Smooth muscle cell (in vitro differentiated cells): ENCODE results near the gene LCT. TPM values are rescaled to one million over a fixed set of nuclear protein-coding genes. Genes with fewer than 3 reads are reported as not detected.

ENCODE experiments used
- DNase-seq: peaks from one replicate; lab custom pipeline; 2025; ENCODE audit not compliant: unreplicated experiment; lab: John Stamatoyannopoulos, UW
- H2AFZ ChIP-seq: fragments of 200-600 bp; sonication (generic); 2 replicates; pipeline ENCODE4 v1.6.0; 2016; ENCODE audit warnings: antibody characterized with exemption, low read depth, mild to moderate bottlenecking
- H3F3A ChIP-seq: fragments of 200-600 bp; sonication (generic); 2 replicates; pipeline ENCODE4 v1.6.0; 2017; ENCODE audit warnings: antibody characterized with exemption, low read depth
- H3K27ac ChIP-seq: fragments of 200-600 bp; sonication (generic); 2 replicates; pipeline ENCODE4 v1.5.1; 2016; ENCODE audit warnings: low read depth, mild to moderate bottlenecking
- H3K27me3 ChIP-seq: fragments of 200-600 bp; sonication (generic); 2 replicates; pipeline ENCODE4 v1.6.1; 2016; ENCODE audit warnings: low read depth, mild to moderate bottlenecking
- H3K36me3 ChIP-seq: fragments of 200-600 bp; sonication (generic); 2 replicates; pipeline ENCODE4 v1.5.1; 2016; ENCODE audit warnings: low read depth
- H3K4me1 ChIP-seq: fragments of 200-600 bp; sonication (generic); 2 replicates; pipeline ENCODE4 v1.5.1; 2016; ENCODE audit warnings: low read depth
- H3K4me2 ChIP-seq: fragments of 200-600 bp; sonication (generic); 2 replicates; pipeline ENCODE4 v1.6.0; 2016; ENCODE audit warnings: mild to moderate bottlenecking
- H3K4me3 ChIP-seq: fragments of 200-600 bp; sonication (generic); 2 replicates; pipeline ENCODE4 v1.5.1; 2016; ENCODE audit warnings: mild to moderate bottlenecking
- H3K79me2 ChIP-seq: fragments of 200-600 bp; sonication (generic); 2 replicates; pipeline ENCODE4 v1.6.0; 2016; ENCODE audit warnings: low read depth, mild to moderate bottlenecking
- H3K9ac ChIP-seq: fragments of 200-600 bp; sonication (generic); 2 replicates; pipeline ENCODE4 v1.6.0; 2016; ENCODE audit warnings: low read depth
- H3K9me3 ChIP-seq: fragments of 200-600 bp; sonication (generic); replicated peaks from 2 replicates; pipeline ENCODE4 v1.5.1; 2016; ENCODE audit warnings: low read depth
- H4K20me1 ChIP-seq: fragments of 200-600 bp; sonication (generic); 2 replicates; pipeline ENCODE4 v1.6.0; 2016; ENCODE audit warnings: low read depth
- WGBS: methylation state at CpG from one replicate; pipeline ENCODE4 v1.1.7; 2016; ENCODE audit warnings: low lambda C conversion rate; 5-methylcytosine and 5-hydroxymethylcytosine counted together
- polyA plus RNA-seq: library from polyadenylated mRNA; unstranded; fragments of >200 nt; fragmentation: Nextera tagmentation; extraction: Ambion mirVana; gene quantifications from 2 replicates; pipeline ENCODE4 v1.2.1, GENCODE V29; 2016
- total RNA-seq: library from RNA; depleted of rRNA; stranded (reverse); fragments of >200 nt; gene quantifications from 2 replicates; pipeline ENCODE4 v1.2.3, GENCODE V29; 2014
- TF ChIP-seq, protein P1 (sequence below): fragments of 200-600 bp; sonication (generic); IDR thresholded peaks from 2 replicates; pipeline ENCODE4 v1.5.1; 2017; ENCODE audit warnings: borderline replicate concordance, mild to moderate bottlenecking, antibody characterized with exemption; ENCODE audit not compliant: insufficient read depth, poor library complexity, severe bottlenecking

Gene LCT
- total and polyA plus RNA-seq, 2 experiments from 2014 or later = 0.31 TPM; not detected in 1

DNA sequence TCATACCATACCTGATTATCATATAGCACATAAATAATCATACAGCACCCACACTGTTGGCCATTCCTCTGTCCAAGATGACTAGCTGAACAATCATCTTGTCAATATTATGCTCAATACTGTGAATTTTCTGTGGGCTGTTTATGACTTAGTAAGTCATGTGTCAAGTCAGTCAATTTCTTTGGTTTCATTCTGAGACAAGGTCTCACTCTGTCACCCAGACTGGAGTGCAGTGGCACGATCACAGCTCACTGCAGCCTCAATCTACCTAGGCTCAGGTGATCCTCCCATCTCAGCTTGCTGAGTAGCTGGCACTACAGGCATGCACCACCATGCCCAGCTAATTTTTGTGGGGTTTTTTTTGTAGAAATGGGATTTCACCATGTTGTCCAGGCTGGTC is 33.6 kb upstream of the LCT start:
- Histone ChIP-seq H3K79me2 (peaks cover 11% of the 10 kb centered on the region), H3F3A (no peaks in the 10 kb centered on the region), H3K36me3 (peaks cover 15% of the 10 kb centered on the region), H3K4me2 (no peak overlapping the region), H3K4me1 (peaks cover 17% of the 10 kb centered on the region), H3K27me3 (no peaks in the 10 kb centered on the region), H3K27ac (no peak overlapping the region), H3K9ac (no peak overlapping the region), H4K20me1 (no peaks in the 10 kb centered on the region), H3K4me3 (no peak overlapping the region), H3K9me3 (no peaks in the 10 kb centered on the region), H2AFZ (no peak overlapping the region)
- DNase-seq = no peak
- TF ChIP-seq, protein P1, sequence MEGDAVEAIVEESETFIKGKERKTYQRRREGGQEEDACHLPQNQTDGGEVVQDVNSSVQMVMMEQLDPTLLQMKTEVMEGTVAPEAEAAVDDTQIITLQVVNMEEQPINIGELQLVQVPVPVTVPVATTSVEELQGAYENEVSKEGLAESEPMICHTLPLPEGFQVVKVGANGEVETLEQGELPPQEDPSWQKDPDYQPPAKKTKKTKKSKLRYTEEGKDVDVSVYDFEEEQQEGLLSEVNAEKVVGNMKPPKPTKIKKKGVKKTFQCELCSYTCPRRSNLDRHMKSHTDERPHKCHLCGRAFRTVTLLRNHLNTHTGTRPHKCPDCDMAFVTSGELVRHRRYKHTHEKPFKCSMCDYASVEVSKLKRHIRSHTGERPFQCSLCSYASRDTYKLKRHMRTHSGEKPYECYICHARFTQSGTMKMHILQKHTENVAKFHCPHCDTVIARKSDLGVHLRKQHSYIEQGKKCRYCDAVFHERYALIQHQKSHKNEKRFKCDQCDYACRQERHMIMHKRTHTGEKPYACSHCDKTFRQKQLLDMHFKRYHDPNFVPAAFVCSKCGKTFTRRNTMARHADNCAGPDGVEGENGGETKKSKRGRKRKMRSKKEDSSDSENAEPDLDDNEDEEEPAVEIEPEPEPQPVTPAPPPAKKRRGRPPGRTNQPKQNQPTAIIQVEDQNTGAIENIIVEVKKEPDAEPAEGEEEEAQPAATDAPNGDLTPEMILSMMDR = no peak
- WGBS = 100% methylated on average over 1 of the region's 1 CpG

DNA sequence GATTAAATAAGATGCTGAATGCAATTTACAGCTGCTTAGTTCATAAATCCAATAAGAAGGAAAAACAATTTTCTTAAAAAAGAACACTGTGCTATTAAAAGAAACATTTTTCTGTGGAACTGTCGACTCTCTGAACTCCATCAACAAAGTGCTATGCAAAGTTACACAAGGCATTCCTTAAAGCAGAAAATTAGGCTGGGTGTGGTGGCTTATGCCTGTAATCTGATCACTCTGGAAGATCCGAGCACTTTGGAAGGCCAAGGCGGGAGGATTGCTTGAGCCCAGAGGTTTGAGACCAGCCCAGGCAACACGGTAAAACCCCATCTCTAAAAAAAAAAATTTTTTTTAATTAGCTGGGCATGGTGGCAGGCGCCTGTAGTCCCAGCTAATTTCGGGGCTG is 26.2 kb upstream of the LCT start:
- H3K36me3 ChIP-seq = peaks cover 8% of the 10 kb centered on the region
- no peak overlapping the region for H2AFZ ChIP-seq
- no peaks in the 10 kb centered on the region for H3F3A ChIP-seq
- TF ChIP-seq, protein P1 = no peak
- no peak overlapping the region for H3K9ac ChIP-seq
- H3K9me3 ChIP-seq = no peaks in the 10 kb centered on the region
- H3K4me2 ChIP-seq = no peak overlapping the region
- WGBS = 90% methylated on average over 6 of the region's 6 CpGs
- no peaks in the 10 kb centered on the region for H4K20me1 ChIP-seq
- H3K27ac ChIP-seq = no peak overlapping the region
- H3K27me3 ChIP-seq = no peaks in the 10 kb centered on the region
- H3K4me3 ChIP-seq = no peak overlapping the region
- no peaks in the 10 kb centered on the region for H3K4me1 ChIP-seq
- DNase-seq = no peak
- no peaks in the 10 kb centered on the region for H3K79me2 ChIP-seq

DNA sequence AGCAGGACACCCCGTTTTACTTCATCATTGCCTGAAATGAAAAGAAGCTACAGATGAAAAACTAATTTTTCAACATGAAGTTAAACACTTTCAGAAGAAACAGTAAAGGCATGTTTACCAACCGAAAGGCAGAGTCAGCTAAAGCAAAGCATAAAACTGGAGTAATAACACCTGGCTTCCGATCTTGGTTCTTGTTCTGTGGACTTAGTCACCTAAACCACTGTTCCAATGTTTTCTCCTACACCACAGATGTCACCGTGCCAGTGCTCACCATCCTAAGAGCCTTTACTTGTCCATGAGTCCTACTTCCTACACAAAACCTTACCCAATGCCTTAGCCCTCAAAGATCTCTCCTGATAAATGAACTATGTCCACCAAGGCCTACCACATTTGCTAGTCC is 25.7 kb upstream of the LCT start:
- DNase-seq = no peak
- H3K36me3 ChIP-seq = peaks cover 5% of the 10 kb centered on the region
- WGBS = 97% methylated on average over 4 of the region's 4 CpGs
- no peaks in the 10 kb centered on the region for H3K9me3 ChIP-seq
- no peak overlapping the region for H3K27ac ChIP-seq
- TF ChIP-seq, protein P1 = no peak
- H3K27me3 ChIP-seq = no peaks in the 10 kb centered on the region
- no peaks in the 10 kb centered on the region for H4K20me1 ChIP-seq
- no peaks in the 10 kb centered on the region for H3K4me1 ChIP-seq
- H3F3A ChIP-seq = no peaks in the 10 kb centered on the region
- H3K4me3 ChIP-seq = no peak overlapping the region
- no peak overlapping the region for H3K9ac ChIP-seq
- no peak overlapping the region for H2AFZ ChIP-seq
- H3K4me2 ChIP-seq = no peak overlapping the region
- H3K79me2 ChIP-seq = no peaks in the 10 kb centered on the region

DNA sequence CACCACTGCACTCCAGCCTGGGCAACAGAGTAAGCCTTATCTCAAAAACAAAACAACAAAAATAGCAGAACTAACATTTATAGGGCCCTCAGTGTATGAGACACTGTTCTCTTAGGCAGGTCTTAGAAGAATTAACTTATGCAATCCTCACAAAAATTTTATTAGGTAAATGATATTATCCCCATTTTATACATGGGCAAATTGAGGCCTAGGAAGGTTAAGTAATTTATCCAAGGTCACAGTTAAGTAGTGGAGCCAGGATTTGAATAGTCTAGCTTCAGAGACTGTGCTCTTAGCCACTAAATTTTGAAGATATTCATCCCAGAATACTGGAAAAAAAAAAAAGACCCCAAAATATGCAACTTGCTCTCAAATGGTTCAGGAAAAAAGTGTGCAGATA is 16.4 kb upstream of the LCT start:
- H3K4me3 ChIP-seq = no peak overlapping the region
- no peaks in the 10 kb centered on the region for H3K4me1 ChIP-seq
- no peak overlapping the region for H3K27ac ChIP-seq
- no peaks in the 10 kb centered on the region for H3K9me3 ChIP-seq
- H3K36me3 ChIP-seq = peaks cover 3% of the 10 kb centered on the region
- DNase-seq = no peak
- H2AFZ ChIP-seq = no peak overlapping the region
- TF ChIP-seq, protein P1 = no peak
- no peak overlapping the region for H3K9ac ChIP-seq
- H3K79me2 ChIP-seq = no peaks in the 10 kb centered on the region
- no peaks in the 10 kb centered on the region for H4K20me1 ChIP-seq
- no peaks in the 10 kb centered on the region for H3K27me3 ChIP-seq
- H3K4me2 ChIP-seq = no peak overlapping the region
- no peaks in the 10 kb centered on the region for H3F3A ChIP-seq
